OCI-LY1 (cell line): ENCODE measurements around the gene NTRK3.

Source experiments
- CTCF ChIP-seq: fragments of 200-600 bp; sonication (generic), shearing (Covaris generic); IDR thresholded peaks from 2 replicates; pipeline ENCODE4 v1.5.1; 2017; ENCODE audit warnings: mild to moderate bottlenecking, antibody characterized with exemption, low read length, moderate library complexity, mixed read lengths
- EZH2 ChIP-seq: fragments of 200-600 bp; sonication (generic), shearing (Covaris generic); IDR thresholded peaks from 2 replicates; pipeline ENCODE4 v1.8.0; 2017; ENCODE audit warnings: borderline replicate concordance, mixed run types, mild to moderate bottlenecking, antibody characterized with exemption, low read length, moderate library complexity, mixed read lengths

GRCh38 chr15:88242586-88243555 is 13.7 kb downstream of the NTRK3 start:
- TF ChIP-seq CTCF, result no peak
- TF ChIP-seq EZH2, result no peak
